Stimulated activated CD8-positive, alpha-beta memory T cell treated with anti-CD3 and anti-CD28 coated beads, Interleukin-7, amount 100 ng/mL, for 48 hours (primary cell): ENCODE data around the gene VAT1.
"Not testable (repeated sequence)": the region's sequence is repeated elsewhere in the genome, so short reads cannot be mapped to it uniquely, and the experiment has no call there.

Source experiments
- DNase-seq, 2 donors: peaks; one replicate each; pipeline ENCODE4 v3.0.0-alpha.2; 2020; ENCODE audit warnings: low read depth in 1 of 2; ENCODE audit errors: extremely low read depth in 1 of 2

Gene VAT1

GRCh38 chr17:43010667-43011308 is 11.4 kb downstream of the VAT1 start:
- no peak for DNase-seq

GRCh38 chr17:43006639-43007551 is 15.3 kb downstream of the VAT1 start, which contains the start of gene IFI35:
Gene IFI35, plus strand, starts transcription at chr17:43006784. Its CDS starts 164 bp downstream, at chr17:43006948.
- peak; percentile 72 to 83 for DNase-seq

GRCh38 chr17:43003542-43004172 is 18.5 kb downstream of the VAT1 start:
- no peak for DNase-seq

- DNase-seq = not testable (repeated sequence)
These were observed 21.3 kb downstream of the VAT1 start for GRCh38 chr17:43000894-43001293.

- no peak for DNase-seq
These were observed 23.1 kb downstream of the VAT1 start for GRCh38 chr17:42999003-42999525.

- peak; percentile 89 to 95 for DNase-seq
These were observed 23.9 kb downstream of the VAT1 start, which contains the start of gene RPL27 for GRCh38 chr17:42997984-42998938. Gene RPL27, plus strand, starts transcription at chr17:42998419. Its CDS starts 332 bp downstream, at chr17:42998751.

GRCh38 chr17:42997390-42997983 is 24.7 kb downstream of the VAT1 start:
- DNase-seq = no peak

- DNase-seq = not testable (repeated sequence)
These were observed 28.3 kb downstream of the VAT1 start for GRCh38 chr17:42993913-42994312.

GRCh38 chr17:42992872-42993271 is 29.3 kb downstream of the VAT1 start:
- no peak for DNase-seq

GRCh38 chr17:42991471-42991870 is 30.7 kb downstream of the VAT1 start:
- no peak for DNase-seq

GRCh38 chr17:42989726-42990652 is 32.2 kb downstream of the VAT1 start:
- DNase-seq = no peak

GRCh38 chr17:42989141-42989540 is 33.0 kb downstream of the VAT1 start:
- no peak for DNase-seq

- no peak for DNase-seq
These were observed 37.0 kb downstream of the VAT1 start for GRCh38 chr17:42985225-42985624.

GRCh38 chr17:42982266-42982665 is 39.9 kb downstream of the VAT1 start:
- DNase-seq = no peak

GRCh38 chr17:42980766-42981397 is 41.3 kb downstream of the VAT1 start:
- DNase-seq = peak; percentile 46 to 70

- DNase-seq = peak; percentile 86
These were observed 41.9 kb downstream of the VAT1 start, which contains the start of gene RUNDC1 for GRCh38 chr17:42980274-42980765. Gene RUNDC1, plus strand, starts transcription at chr17:42980565. Its CDS starts 12 bp downstream, at chr17:42980577.

GRCh38 chr17:42979511-42980273 is 42.5 kb downstream of the VAT1 start, which contains the start of gene PTGES3L:
Gene PTGES3L, minus strand, starts transcription at chr17:42980080. Its CDS starts 27 bp downstream, at chr17:42980053.
- DNase-seq = no peak
